ENCODE results near the gene CYB561D1. TPM values are rescaled to one million over a fixed set of nuclear protein-coding genes. Genes with fewer than 3 reads are reported as not detected.

Gene CYB561D1
- total and polyA plus RNA-seq, 4 donors = 1.3 to 2.8 (median 2.0) TPM

- H3K4me3 ChIP-seq (ENCODE audit: low read depth in 1 of 3, low read length in 3 of 3) = no peak overlapping the region
- peaks cover 0 to 18% (median 2%) of the 10 kb centered on the region in 4 donors for H3K36me3 ChIP-seq (ENCODE audit: control insufficient read depth in 4 of 4, insufficient read depth in 3 of 4, low read depth in 1 of 4, low read length in 3 of 4)
- 97% methylated on average over 8 of the region's 8 CpGs for WGBS
- no peak overlapping the region for H3K9ac ChIP-seq (ENCODE audit: low read depth in 1 of 2, low read length in 2 of 2)
- H3K4me1 ChIP-seq (ENCODE audit: control insufficient read depth in 4 of 4, insufficient read depth in 4 of 4, low read length in 3 of 4) = peaks cover 0 to 12% (median 8%) of the 10 kb centered on the region in 4 donors
- no peaks in the 10 kb centered on the region for H3K9me3 ChIP-seq (ENCODE audit: control insufficient read depth in 4 of 4, low read length in 3 of 4)
- H3K27me3 ChIP-seq (ENCODE audit: control insufficient read depth in 4 of 4, insufficient read depth in 4 of 4, low read length in 3 of 4) = no peaks in the 10 kb centered on the region
- H3K27ac ChIP-seq (ENCODE audit: low read depth in 1 of 2, low read length in 2 of 2) = no peak overlapping the region
- DNase-seq (ENCODE audit: low spot score) = no peak
- TF ChIP-seq EGR1 (IDR thresholded peaks at IDR 0.05; ENCODE audit: low read depth in 2 of 2) (no peak), FOXA1 (IDR thresholded peaks at IDR 0.05) (no peak), ZBTB33 (IDR thresholded peaks at IDR 0.05) (no peak), JUND (IDR thresholded peaks at IDR 0.05) (no peak)
Measured at GRCh38 chr1:109491372-109491771, 2.5 kb upstream of the CYB561D1 start.

DNA sequence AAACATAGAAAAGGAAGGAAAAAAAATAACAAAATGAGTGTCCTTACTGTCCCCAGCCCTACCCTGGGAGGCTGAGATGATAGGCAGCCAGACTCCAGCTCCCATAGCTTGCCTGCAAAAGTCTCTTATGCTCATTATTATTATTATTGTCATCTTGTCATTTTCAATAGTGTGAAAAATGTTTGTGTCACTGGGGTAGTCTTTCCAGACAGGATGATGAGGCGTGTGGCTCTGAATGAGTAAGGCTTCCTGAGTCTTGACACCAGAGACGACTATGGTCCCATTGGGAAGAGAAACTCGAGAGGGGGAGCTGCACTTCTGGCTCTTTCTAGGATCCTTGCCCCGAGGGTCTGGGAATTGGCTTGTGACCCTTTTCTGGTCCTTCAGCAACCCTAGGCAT is 1.1 kb upstream of the CYB561D1 start:
- no peak overlapping the region for H3K9ac ChIP-seq (ENCODE audit: low read depth in 1 of 2, low read length in 2 of 2)
- no peak overlapping the region for H3K4me3 ChIP-seq (ENCODE audit: low read depth in 1 of 3, low read length in 3 of 3)
- no peaks in the 10 kb centered on the region for H3K27me3 ChIP-seq (ENCODE audit: control insufficient read depth in 4 of 4, insufficient read depth in 4 of 4, low read length in 3 of 4)
- H3K4me1 ChIP-seq (ENCODE audit: control insufficient read depth in 4 of 4, insufficient read depth in 4 of 4, low read length in 3 of 4) = peaks cover 0 to 12% (median 8%) of the 10 kb centered on the region in 4 donors
- DNase-seq (ENCODE audit: low spot score) = no peak
- no peaks in the 10 kb centered on the region for H3K9me3 ChIP-seq (ENCODE audit: control insufficient read depth in 4 of 4, low read length in 3 of 4)
- peaks cover 0 to 21% (median 10%) of the 10 kb centered on the region in 4 donors for H3K36me3 ChIP-seq (ENCODE audit: control insufficient read depth in 4 of 4, insufficient read depth in 3 of 4, low read depth in 1 of 4, low read length in 3 of 4)
- 80% methylated on average over 4 of the region's 4 CpGs for WGBS
- TF ChIP-seq MAX (IDR thresholded peaks at IDR 0.05) (no peak), GABPA (IDR thresholded peaks at IDR 0.05 in 1 of 2, conservative IDR thresholded peaks at IDR 0.05 in 1 of 2) (no peak), HNF4A (conservative IDR thresholded peaks at IDR 0.05) (no peak), TAF1 (conservative IDR thresholded peaks at IDR 0.05) (no peak), ZBTB33 (IDR thresholded peaks at IDR 0.05) (no peak), RAD21 (IDR thresholded peaks at IDR 0.05) (no peak), RXRA (IDR thresholded peaks at IDR 0.05) (no peak), ATF3 (IDR thresholded peaks at IDR 0.05) (no peak), JUND (IDR thresholded peaks at IDR 0.05) (no peak), HNF4G (IDR thresholded peaks at IDR 0.05) (no peak), FOXA1 (IDR thresholded peaks at IDR 0.05) (no peak), FOXA2 (IDR thresholded peaks at IDR 0.05) (no peak), EGR1 (IDR thresholded peaks at IDR 0.05; ENCODE audit: low read depth in 2 of 2) (no peak), SP1 (IDR thresholded peaks at IDR 0.05) (no peak)
- TF ChIP-seq, protein P1, sequence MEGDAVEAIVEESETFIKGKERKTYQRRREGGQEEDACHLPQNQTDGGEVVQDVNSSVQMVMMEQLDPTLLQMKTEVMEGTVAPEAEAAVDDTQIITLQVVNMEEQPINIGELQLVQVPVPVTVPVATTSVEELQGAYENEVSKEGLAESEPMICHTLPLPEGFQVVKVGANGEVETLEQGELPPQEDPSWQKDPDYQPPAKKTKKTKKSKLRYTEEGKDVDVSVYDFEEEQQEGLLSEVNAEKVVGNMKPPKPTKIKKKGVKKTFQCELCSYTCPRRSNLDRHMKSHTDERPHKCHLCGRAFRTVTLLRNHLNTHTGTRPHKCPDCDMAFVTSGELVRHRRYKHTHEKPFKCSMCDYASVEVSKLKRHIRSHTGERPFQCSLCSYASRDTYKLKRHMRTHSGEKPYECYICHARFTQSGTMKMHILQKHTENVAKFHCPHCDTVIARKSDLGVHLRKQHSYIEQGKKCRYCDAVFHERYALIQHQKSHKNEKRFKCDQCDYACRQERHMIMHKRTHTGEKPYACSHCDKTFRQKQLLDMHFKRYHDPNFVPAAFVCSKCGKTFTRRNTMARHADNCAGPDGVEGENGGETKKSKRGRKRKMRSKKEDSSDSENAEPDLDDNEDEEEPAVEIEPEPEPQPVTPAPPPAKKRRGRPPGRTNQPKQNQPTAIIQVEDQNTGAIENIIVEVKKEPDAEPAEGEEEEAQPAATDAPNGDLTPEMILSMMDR (IDR thresholded peaks at IDR 0.05; ENCODE audit: low read depth, low read length, missing input control) = no peak
- TF ChIP-seq, protein P2, sequence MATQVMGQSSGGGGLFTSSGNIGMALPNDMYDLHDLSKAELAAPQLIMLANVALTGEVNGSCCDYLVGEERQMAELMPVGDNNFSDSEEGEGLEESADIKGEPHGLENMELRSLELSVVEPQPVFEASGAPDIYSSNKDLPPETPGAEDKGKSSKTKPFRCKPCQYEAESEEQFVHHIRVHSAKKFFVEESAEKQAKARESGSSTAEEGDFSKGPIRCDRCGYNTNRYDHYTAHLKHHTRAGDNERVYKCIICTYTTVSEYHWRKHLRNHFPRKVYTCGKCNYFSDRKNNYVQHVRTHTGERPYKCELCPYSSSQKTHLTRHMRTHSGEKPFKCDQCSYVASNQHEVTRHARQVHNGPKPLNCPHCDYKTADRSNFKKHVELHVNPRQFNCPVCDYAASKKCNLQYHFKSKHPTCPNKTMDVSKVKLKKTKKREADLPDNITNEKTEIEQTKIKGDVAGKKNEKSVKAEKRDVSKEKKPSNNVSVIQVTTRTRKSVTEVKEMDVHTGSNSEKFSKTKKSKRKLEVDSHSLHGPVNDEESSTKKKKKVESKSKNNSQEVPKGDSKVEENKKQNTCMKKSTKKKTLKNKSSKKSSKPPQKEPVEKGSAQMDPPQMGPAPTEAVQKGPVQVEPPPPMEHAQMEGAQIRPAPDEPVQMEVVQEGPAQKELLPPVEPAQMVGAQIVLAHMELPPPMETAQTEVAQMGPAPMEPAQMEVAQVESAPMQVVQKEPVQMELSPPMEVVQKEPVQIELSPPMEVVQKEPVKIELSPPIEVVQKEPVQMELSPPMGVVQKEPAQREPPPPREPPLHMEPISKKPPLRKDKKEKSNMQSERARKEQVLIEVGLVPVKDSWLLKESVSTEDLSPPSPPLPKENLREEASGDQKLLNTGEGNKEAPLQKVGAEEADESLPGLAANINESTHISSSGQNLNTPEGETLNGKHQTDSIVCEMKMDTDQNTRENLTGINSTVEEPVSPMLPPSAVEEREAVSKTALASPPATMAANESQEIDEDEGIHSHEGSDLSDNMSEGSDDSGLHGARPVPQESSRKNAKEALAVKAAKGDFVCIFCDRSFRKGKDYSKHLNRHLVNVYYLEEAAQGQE (IDR thresholded peaks at IDR 0.05) = no peak
- H3K27ac ChIP-seq (ENCODE audit: low read depth in 1 of 2, low read length in 2 of 2) = no peak overlapping the region
